ENCODE data around the gene AWAT2.

Gene AWAT2

GRCh38 chrX:70046978-70047377 lies 2.8 kb downstream of the AWAT2 start:
- Mint-ChIP-seq H3K4me3 (no peak overlapping the region), H3K9me3 (peaks cover 2% of the 10 kb centered on the region), H3K27me3 (ENCODE audit: low read depth) (no peaks in the 10 kb centered on the region), H3K36me3 (ENCODE audit: low read depth) (no peaks in the 10 kb centered on the region), H3K4me1 (no peaks in the 10 kb centered on the region), H3K27ac (no peak overlapping the region)
- TF ChIP-seq CTCF (IDR thresholded peaks at IDR 0.05; ENCODE audit: unreplicated experiment in 3 of 3): no peak

- H3K27me3 Mint-ChIP-seq (ENCODE audit: low read depth): no peaks in the 10 kb centered on the region
- H3K4me1 Mint-ChIP-seq: no peaks in the 10 kb centered on the region
- H3K9me3 Mint-ChIP-seq: peaks cover 2% of the 10 kb centered on the region
- no peak for TF ChIP-seq CTCF (IDR thresholded peaks at IDR 0.05; ENCODE audit: unreplicated experiment in 3 of 3)
- no peak overlapping the region for H3K4me3 Mint-ChIP-seq
- H3K36me3 Mint-ChIP-seq (ENCODE audit: low read depth): no peaks in the 10 kb centered on the region
- no peak overlapping the region for H3K27ac Mint-ChIP-seq
These were observed 5.0 kb downstream of the AWAT2 start for GRCh38 chrX:70044541-70045245.

- no peaks in the 10 kb centered on the region for H3K27me3 Mint-ChIP-seq (ENCODE audit: low read depth)
- no peaks in the 10 kb centered on the region for H3K36me3 Mint-ChIP-seq (ENCODE audit: low read depth)
- H3K27ac Mint-ChIP-seq: no peak overlapping the region
- no peak for TF ChIP-seq CTCF (IDR thresholded peaks at IDR 0.05; ENCODE audit: unreplicated experiment in 3 of 3)
- H3K4me3 Mint-ChIP-seq: no peak overlapping the region
- H3K4me1 Mint-ChIP-seq: no peaks in the 10 kb centered on the region
- H3K9me3 Mint-ChIP-seq: peaks cover 2% of the 10 kb centered on the region
These were observed 6.1 kb downstream of the AWAT2 start for GRCh38 chrX:70043685-70044084.

- no peak for TF ChIP-seq CTCF (IDR thresholded peaks at IDR 0.05; ENCODE audit: unreplicated experiment in 3 of 3)
- Mint-ChIP-seq H3K4me1 (no peaks in the 10 kb centered on the region), H3K9me3 (peaks cover 2% of the 10 kb centered on the region), H3K27me3 (ENCODE audit: low read depth) (peaks cover 3% of the 10 kb centered on the region), H3K4me3 (no peak overlapping the region), H3K27ac (no peak overlapping the region), H3K36me3 (ENCODE audit: low read depth) (no peaks in the 10 kb centered on the region)
These were observed 7.1 kb downstream of the AWAT2 start for GRCh38 chrX:70042399-70043371.

- Mint-ChIP-seq H3K27ac (no peak overlapping the region), H3K27me3 (ENCODE audit: low read depth) (peaks cover 3% of the 10 kb centered on the region), H3K36me3 (ENCODE audit: low read depth) (no peaks in the 10 kb centered on the region), H3K4me1 (no peaks in the 10 kb centered on the region), H3K9me3 (peaks cover 2% of the 10 kb centered on the region), H3K4me3 (no peak overlapping the region)
- no peak for TF ChIP-seq CTCF (IDR thresholded peaks at IDR 0.05; ENCODE audit: unreplicated experiment in 3 of 3)
These were observed 7.7 kb downstream of the AWAT2 start for GRCh38 chrX:70041993-70042392.

Data from nephron (organoid).